ENCODE measurements around the gene ATP6V0A4.

ATP6V0A4 gene

GRCh38 chr7:138712652-138713051 lies 85.3 kb downstream of the ATP6V0A4 start:
- DNase-seq (ENCODE audit: extremely low read depth, insufficient read length), result no peak
- Histone ChIP-seq H3K27me3 (replicated peaks; ENCODE audit: control insufficient read depth, insufficient read depth, low read length) (peaks cover 2% of the 10 kb centered on the region; the same call in 1 of the 2 replicates), H3K36me3 (ENCODE audit: control insufficient read depth, insufficient read depth, low read length) (no peaks in the 10 kb centered on the region), H3K4me3 (replicated peaks; ENCODE audit: low read depth, low read length) (no peak overlapping the region)
- no peak for TF ChIP-seq CTCF (IDR thresholded peaks at IDR 0.05; ENCODE audit: insufficient read depth, low read length, poor library complexity, severe bottlenecking)

GRCh38 chr7:138710536-138711385 lies 87.2 kb downstream of the ATP6V0A4 start:
- TF ChIP-seq CTCF (IDR thresholded peaks at IDR 0.05; ENCODE audit: insufficient read depth, low read length, poor library complexity, severe bottlenecking), result no peak
- no peaks in the 10 kb centered on the region for H3K36me3 ChIP-seq (ENCODE audit: control insufficient read depth, insufficient read depth, low read length)
- H3K4me3 ChIP-seq (replicated peaks; ENCODE audit: low read depth, low read length), result no peak overlapping the region
- no peak for DNase-seq (ENCODE audit: extremely low read depth, insufficient read length)
- H3K27me3 ChIP-seq (replicated peaks; ENCODE audit: control insufficient read depth, insufficient read depth, low read length), result peaks cover 2% of the 10 kb centered on the region; the same call in 1 of the 2 replicates

GRCh38 chr7:138705167-138705566 lies 92.8 kb downstream of the ATP6V0A4 start:
- no peak for TF ChIP-seq CTCF (IDR thresholded peaks at IDR 0.05; ENCODE audit: insufficient read depth, low read length, poor library complexity, severe bottlenecking)
- H3K36me3 ChIP-seq (ENCODE audit: control insufficient read depth, insufficient read depth, low read length), result no peaks in the 10 kb centered on the region
- H3K4me3 ChIP-seq (replicated peaks; ENCODE audit: low read depth, low read length), result no peak overlapping the region
- no peak for DNase-seq (ENCODE audit: extremely low read depth, insufficient read length)
- H3K27me3 ChIP-seq (replicated peaks; ENCODE audit: control insufficient read depth, insufficient read depth, low read length), result no peaks in the 10 kb centered on the region

GRCh38 chr7:138701537-138701923 lies 96.5 kb downstream of the ATP6V0A4 start:
- no peak for DNase-seq (ENCODE audit: extremely low read depth, insufficient read length)
- no peaks in the 10 kb centered on the region for H3K36me3 ChIP-seq (ENCODE audit: control insufficient read depth, insufficient read depth, low read length)
- no peak for TF ChIP-seq CTCF (IDR thresholded peaks at IDR 0.05; ENCODE audit: insufficient read depth, low read length, poor library complexity, severe bottlenecking)
- H3K4me3 ChIP-seq (replicated peaks; ENCODE audit: low read depth, low read length), result no peak overlapping the region
- no peaks in the 10 kb centered on the region for H3K27me3 ChIP-seq (replicated peaks; ENCODE audit: control insufficient read depth, insufficient read depth, low read length)

- no peak for DNase-seq (ENCODE audit: extremely low read depth, insufficient read length)
- no peak for TF ChIP-seq CTCF (IDR thresholded peaks at IDR 0.05; ENCODE audit: insufficient read depth, low read length, poor library complexity, severe bottlenecking)
- Histone ChIP-seq H3K4me3 (replicated peaks; ENCODE audit: low read depth, low read length) (no peak within 1 kb of the TSS), H3K27me3 (replicated peaks; ENCODE audit: control insufficient read depth, insufficient read depth, low read length) (no peaks in the 10 kb centered on the region), H3K36me3 (ENCODE audit: control insufficient read depth, insufficient read depth, low read length) (no peaks in the 10 kb centered on the region)
Observed at GRCh38 chr7:138700857-138701536, 97.0 kb downstream of the ATP6V0A4 start, which contains the start of gene SVOPL. Gene SVOPL (minus strand): TSS chr7:138701362. CDS start chr7:138679045, 22,317 bp downstream.

All from GM06990 (cell line).